GM18507 (cell line): ENCODE results near the gene DOCK9.

ENCODE experiments used
- DNase-seq: peaks from one replicate; pipeline ENCODE4 v3.0.0; 2011; ENCODE audit warnings: low read depth; ENCODE audit not compliant: insufficient read length; ENCODE audit errors: extremely low spot score
- FAIRE-seq: peaks from 2 replicates; lab custom pipeline; 2011; peaks lifted over from hg19 to GRCh38; lab: Jason Lieb, UNC

DOCK9 gene

DNA sequence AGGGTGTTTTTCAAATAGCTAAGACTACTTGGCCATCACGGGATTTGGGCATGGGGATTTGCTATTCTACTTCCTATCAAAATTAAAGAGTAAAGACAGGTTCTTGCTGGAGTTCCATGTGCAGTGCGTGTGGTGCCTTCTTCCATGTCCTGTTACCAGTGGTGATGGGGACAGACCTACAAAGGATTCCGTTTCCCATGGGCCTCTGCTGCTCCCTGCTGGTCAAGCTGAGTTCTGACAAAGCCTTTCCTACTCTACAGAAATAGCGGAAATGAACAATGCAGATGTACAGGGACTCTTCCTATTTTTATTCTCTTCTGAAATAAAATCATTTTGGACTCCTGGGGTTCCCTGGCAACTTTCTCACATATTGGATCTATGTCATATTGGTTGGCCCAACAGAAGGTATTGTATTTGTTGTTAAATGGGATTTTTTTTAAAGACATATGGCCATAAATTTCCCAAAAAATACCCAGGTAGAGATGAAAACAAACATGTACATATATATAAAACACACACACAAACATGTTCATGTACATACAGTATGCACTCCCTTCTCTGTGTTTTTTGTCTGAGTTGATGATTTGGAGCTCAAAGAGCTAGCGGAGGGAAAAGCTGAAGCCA, 134.9 kb downstream of the DOCK9 start:
- FAIRE-seq = peak; percentile 87
- DNase-seq = peak; percentile 35

DNA sequence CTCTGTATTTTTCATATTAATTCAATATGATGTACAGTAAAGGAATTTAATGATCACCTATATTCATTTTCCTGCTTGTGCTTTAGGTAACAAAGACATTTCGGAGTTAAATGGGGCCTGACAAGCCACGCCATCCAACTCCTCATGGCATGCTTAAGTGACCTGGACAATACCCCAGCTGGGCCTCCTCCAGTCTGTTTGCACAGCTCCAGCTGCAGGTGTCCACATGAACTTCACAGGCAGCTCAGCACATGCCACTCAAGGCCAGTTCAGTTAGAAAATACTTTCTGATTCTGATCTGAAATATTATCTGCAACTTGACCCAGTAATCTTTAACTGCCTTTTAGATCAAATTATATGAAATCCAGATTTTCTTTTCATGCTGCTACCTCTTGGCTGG, 135.8 kb downstream of the DOCK9 start:
- no peak for FAIRE-seq
- DNase-seq = no peak

DNA sequence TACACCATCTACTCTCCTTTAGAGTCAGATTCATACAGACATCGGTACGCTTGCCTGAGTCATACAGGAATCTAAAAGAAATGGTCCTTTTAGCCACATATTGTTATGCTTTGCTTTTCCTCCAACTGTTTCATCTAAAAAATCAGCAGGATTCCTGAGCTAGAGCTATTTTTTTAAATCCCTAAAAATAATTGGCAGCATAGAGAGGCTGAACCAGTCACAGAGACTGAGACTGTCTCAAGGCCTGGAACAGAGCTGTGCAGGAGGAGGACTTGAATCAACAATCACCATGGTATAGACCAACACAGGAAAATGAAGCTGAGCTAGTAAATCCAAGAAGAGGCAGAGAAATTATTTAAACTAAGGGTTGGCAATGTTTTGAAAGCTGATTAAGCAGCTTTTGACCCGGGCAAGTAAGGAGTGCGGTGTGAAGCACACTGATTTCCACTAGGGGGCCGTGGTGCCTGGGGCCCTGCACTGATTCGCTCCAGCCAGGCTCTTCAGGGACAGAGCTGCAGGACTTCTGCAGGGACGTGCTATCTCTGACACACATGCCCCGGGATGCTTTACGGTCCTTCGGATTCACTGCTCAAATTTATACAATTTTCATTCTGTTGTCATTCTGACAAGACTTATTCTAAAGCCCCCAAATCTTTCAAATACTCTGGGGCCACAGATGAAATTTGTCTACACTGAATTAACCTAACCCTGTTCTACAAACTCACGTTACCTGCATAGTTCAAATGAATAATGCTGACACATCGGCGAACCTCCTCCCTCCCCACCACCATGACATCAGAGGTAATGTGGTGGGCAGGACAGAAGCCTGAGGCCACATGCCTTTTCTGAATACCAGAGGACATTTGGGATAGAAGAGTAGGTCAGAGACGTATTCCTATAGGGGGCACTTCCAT, 137.8 kb downstream of the DOCK9 start:
- DNase-seq = no peak
- FAIRE-seq = peak; percentile 85

- DNase-seq (no peak), FAIRE-seq (no peak)
Measured at GRCh38 chr13:98838776-98839175, 139.1 kb downstream of the DOCK9 start.

DNA sequence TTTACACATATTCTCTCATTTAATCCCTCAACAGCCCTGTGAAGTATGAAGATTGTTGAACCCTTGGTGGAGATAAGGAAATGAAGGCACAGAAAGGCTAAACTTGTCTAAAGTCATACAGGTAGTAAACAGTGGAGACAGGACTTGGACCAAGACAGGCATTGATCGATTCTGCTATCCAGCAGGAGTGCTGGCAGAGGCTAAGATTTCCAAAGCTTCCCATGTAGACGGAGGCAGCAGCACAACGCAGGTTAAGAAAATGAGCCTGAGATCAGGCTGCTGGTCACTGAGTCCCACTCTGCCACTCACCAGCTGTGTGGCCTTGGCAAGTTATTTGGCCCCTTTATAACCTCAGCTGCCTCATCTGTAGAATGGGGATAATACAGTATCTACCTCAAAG, 140.0 kb downstream of the DOCK9 start:
- DNase-seq = no peak
- FAIRE-seq = no peak

DNA sequence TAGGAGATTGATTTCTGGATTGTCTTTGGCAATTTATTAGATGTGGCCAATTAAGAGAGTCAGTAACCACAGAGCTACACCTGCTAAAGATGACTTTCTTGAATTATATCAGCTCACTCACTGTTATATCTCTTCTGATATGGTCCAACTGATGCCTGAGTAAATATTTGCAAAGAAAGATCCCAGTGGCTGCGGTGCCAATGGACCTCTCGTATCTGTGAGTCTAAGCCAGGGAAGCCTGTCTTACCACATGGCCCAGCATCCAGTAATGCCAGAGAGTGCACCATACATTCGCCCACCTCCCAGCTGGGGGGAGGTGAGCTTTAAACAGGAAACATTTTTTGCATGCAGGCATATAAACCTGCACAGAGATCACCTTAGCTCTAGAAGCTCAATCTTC, 142.7 kb downstream of the DOCK9 start:
- no peak for DNase-seq
- no peak for FAIRE-seq

- FAIRE-seq = no peak
- DNase-seq = no peak
Measured at GRCh38 chr13:98834254-98834960, 143.5 kb downstream of the DOCK9 start.

DNA sequence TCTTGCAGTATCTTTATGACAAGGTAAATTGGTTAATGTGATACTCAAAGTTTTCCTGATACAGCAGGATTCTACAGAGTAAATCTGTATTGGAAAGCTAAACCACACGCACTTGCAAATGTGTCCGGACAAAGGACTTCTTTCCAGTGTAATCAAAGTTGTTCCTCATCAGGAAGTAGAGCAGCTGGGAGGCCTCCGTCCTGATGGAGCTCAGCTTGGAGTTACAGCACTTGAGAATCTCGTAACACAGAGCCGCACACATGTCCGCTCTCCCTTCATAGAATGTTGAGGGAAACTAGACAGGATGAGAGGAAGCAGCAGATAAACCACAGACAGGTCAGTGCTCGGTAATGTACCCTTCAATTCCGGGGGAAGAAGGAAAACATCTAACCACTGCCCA, 146.6 kb downstream of the DOCK9 start:
- no peak for FAIRE-seq
- no peak for DNase-seq

DNA sequence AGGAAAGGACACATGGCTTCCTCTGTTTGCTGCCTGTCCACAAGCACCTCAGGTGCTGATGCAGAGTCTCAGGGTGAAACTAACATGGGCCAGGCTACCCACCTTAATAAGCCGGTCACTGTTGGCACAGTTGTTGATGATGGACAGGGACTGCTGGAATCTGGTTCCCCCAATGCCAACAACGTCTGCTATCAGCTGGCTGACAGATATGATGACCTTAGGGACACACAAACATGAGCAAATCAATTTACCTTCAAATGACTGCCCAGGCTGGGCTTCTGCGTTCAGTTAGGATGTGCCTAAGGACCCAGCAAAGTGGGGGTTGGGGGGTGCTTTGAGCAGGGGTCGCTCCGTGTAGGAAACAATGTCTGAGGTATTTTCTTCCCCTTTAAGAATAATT, 148.3 kb downstream of the DOCK9 start:
- FAIRE-seq (no peak), DNase-seq (no peak)

GRCh38 chr13:98828614-98829013, 149.2 kb downstream of the DOCK9 start:
- DNase-seq (no peak), FAIRE-seq (no peak)

- DNase-seq (no peak), FAIRE-seq (no peak)
Measured at GRCh38 chr13:98827449-98827848, 150.4 kb downstream of the DOCK9 start.

- FAIRE-seq = no peak
- no peak for DNase-seq
Measured at GRCh38 chr13:98826146-98826545, 151.7 kb downstream of the DOCK9 start.

DNA sequence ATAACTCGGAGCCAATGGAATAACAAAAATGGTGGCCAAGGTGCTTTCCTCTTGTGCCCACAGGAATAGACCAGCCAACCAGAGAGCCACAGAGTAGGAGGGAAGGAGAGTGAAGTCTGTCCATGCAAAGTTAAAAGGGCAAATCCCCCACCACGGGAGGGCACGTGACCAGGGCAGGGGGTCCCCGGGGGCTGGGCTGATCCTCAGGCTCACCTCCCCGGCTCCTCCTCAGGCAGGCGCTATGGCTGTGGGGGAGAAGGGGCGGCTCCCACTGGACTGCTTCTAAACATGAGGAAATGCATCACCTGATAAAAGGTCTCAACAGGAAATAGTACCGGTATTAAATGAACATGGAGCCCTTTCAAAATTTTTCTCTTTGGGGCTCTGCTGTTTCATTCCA, 152.2 kb downstream of the DOCK9 start:
- DNase-seq = no peak
- FAIRE-seq = no peak

GRCh38 chr13:98824376-98825160, 153.3 kb downstream of the DOCK9 start:
- DNase-seq (no peak), FAIRE-seq (no peak)

DNA sequence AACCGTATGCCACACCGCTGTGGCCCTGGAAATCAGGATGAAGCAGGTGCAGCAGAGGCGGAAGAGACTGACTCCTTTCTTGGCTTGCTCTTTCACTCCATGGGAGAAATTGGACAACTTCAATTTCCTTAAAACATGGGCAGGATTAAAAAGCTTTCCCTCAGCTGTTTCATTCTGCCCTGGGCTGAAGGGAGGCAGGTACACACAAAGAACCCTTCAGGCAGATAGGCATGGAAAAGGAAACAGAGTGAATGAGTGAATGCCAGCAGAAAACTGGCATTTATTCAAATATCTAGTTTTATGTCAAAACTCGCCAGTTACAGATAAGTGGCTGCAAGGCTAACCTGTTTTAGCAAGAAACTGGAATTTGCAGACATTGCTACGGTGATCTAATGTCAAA, 154.4 kb downstream of the DOCK9 start:
- DNase-seq (no peak), FAIRE-seq (no peak)

DNA sequence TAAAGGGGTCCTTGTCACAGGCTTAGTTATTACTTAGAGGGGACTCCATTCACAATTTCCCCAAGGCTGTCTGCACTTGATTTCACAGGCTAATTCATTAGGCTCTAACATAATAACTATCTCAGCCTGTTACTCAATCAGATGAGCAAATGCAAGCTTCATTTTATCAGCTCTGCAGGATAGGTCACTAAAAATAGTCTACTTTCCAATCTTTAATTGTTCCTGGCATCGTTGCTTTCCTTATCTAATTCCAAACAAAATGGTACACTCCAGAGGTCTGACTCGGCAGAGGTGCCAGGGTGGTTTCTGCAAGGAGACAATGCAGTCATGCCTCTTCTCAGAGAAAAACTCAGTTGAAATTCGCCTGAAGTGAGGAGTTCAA, 155.6 kb downstream of the DOCK9 start:
- no peak for DNase-seq
- no peak for FAIRE-seq

GRCh38 chr13:98821372-98822224, 156.3 kb downstream of the DOCK9 start:
- DNase-seq (no peak), FAIRE-seq (no peak)

DNA sequence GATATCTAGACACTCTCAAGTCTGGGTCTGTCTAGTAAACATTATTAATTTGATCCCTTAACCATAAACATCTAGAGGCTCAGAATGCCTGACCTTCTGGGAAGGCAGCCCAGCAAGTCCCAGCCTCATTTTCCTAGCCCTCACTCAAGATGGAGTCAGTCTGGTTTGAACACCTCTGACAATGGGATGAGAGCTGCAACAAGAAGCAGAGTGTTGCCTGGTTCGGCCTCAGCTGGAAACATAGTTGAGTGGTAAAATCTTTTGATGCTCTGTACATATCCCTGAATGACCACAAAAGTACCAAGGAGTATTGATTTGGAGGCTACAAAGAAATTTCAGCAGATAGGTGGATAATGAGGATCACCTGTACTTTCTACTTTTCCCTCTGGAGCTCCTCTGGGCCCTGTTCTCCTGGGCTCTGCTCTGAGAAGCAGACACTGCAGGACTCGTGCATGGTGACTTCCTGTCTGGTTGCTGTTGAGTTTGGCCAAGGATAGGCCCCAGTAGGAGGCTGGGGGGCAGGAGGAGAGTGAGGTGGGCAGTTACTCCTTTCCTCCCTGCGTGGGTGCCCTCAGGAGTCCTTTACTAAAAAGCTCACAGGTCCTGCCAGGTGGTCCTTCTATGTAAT, 157.0 kb downstream of the DOCK9 start:
- FAIRE-seq (no peak), DNase-seq (no peak)

GRCh38 chr13:98820300-98820699, 157.6 kb downstream of the DOCK9 start:
- DNase-seq (no peak), FAIRE-seq (no peak)
